IPS DF 6.9 (cell line): ENCODE results near the gene WDR86.

Source experiments
- DNase-seq: peaks from one replicate; pipeline ENCODE4 v3.0.0-alpha.2; 2013; ENCODE audit warnings: low read depth, low spot score
- H3K27ac ChIP-seq: one replicate; pipeline ENCODE4 v1.5.1; 2013; ENCODE audit warnings: low read length, control low read depth
- H3K27me3 ChIP-seq: 2 replicates; pipeline ENCODE4 v1.6.1; 2013; ENCODE audit warnings: mild to moderate bottlenecking, low read length; ENCODE audit not compliant: control insufficient read depth, insufficient read depth
- H3K36me3 ChIP-seq: 2 replicates; pipeline ENCODE4 v1.6.1; 2013; ENCODE audit warnings: low read length; ENCODE audit not compliant: control insufficient read depth, insufficient read depth
- H3K4me1 ChIP-seq: 2 replicates; pipeline ENCODE4 v1.6.1; 2013; ENCODE audit warnings: low read length; ENCODE audit not compliant: control insufficient read depth, insufficient read depth
- H3K4me3 ChIP-seq: 2 replicates; pipeline ENCODE4 v1.5.1; 2013; ENCODE audit warnings: mild to moderate bottlenecking, low read length
- H3K9me3 ChIP-seq: 2 replicates; pipeline ENCODE4 v1.6.1; 2013; ENCODE audit warnings: low read length, inconsistent platforms; ENCODE audit not compliant: control insufficient read depth, insufficient read depth
- WGBS: extraction: QIAGEN DNeasy Blood & Tissue Kit; methylation state at CpG from one replicate; pipeline ENCODE4 v1.1.7; 2013; ENCODE audit warnings: mixed read lengths, missing lambda C conversion rate; ENCODE audit not compliant: insufficient read length, insufficient coverage; 5-methylcytosine and 5-hydroxymethylcytosine counted together

The WDR86 gene

GRCh38 chr7:151439855-151440798, 30.3 kb upstream of the WDR86 start, which contains the start of gene CRYGN:
CRYGN (minus strand) TSS chr7:151440141; CDS start chr7:151439917, 224 bp downstream.
- Histone ChIP-seq H3K4me1 (peaks cover 3% of the 10 kb centered on the region; the same call in 1 of the 2 replicates), H3K9me3 (no peaks in the 10 kb centered on the region), H3K27me3 (no peaks in the 10 kb centered on the region), H3K36me3 (no peaks in the 10 kb centered on the region), H3K27ac (no peak within 1 kb of the TSS), H3K4me3 (peak within 1 kb of the TSS; percentile 46; the same call in 1 of the 2 replicates)
- WGBS = no CpG with 5 or more reads among the region's 51 CpGs
- DNase-seq = no peak

GRCh38 chr7:151438864-151439601, 29.2 kb upstream of the WDR86 start:
- H3K4me3 ChIP-seq = no peak overlapping the region; the same call in 1 of the 2 replicates
- no peaks in the 10 kb centered on the region for H3K36me3 ChIP-seq
- H3K4me1 ChIP-seq = peaks cover 3% of the 10 kb centered on the region; the same call in 1 of the 2 replicates
- H3K27me3 ChIP-seq = no peaks in the 10 kb centered on the region
- no peaks in the 10 kb centered on the region for H3K9me3 ChIP-seq
- H3K27ac ChIP-seq = no peak overlapping the region
- DNase-seq = no peak
- no CpG with 5 or more reads among the region's 17 CpGs for WGBS

GRCh38 chr7:151437866-151438516, 28.2 kb upstream of the WDR86 start:
- no peak for DNase-seq
- H3K27ac ChIP-seq = no peak overlapping the region
- no CpG with 5 or more reads among the region's 23 CpGs for WGBS
- H3K27me3 ChIP-seq = no peaks in the 10 kb centered on the region
- no peaks in the 10 kb centered on the region for H3K36me3 ChIP-seq
- H3K9me3 ChIP-seq = no peaks in the 10 kb centered on the region
- no peak overlapping the region for H3K4me3 ChIP-seq
- peaks cover 3% of the 10 kb centered on the region; the same call in 1 of the 2 replicates for H3K4me1 ChIP-seq

GRCh38 chr7:151437159-151437553, 27.3 kb upstream of the WDR86 start:
- Histone ChIP-seq H3K36me3 (no peaks in the 10 kb centered on the region), H3K27me3 (no peaks in the 10 kb centered on the region), H3K4me1 (peaks cover 3% of the 10 kb centered on the region; the same call in 1 of the 2 replicates), H3K4me3 (no peak overlapping the region), H3K9me3 (no peaks in the 10 kb centered on the region), H3K27ac (no peak overlapping the region)
- WGBS = no CpG with 5 or more reads among the region's 13 CpGs
- DNase-seq = no peak

GRCh38 chr7:151436446-151437158, 26.8 kb upstream of the WDR86 start:
- peaks cover 3% of the 10 kb centered on the region; the same call in 1 of the 2 replicates for H3K4me1 ChIP-seq
- H3K27ac ChIP-seq = no peak overlapping the region
- no peaks in the 10 kb centered on the region for H3K9me3 ChIP-seq
- H3K4me3 ChIP-seq = no peak overlapping the region
- H3K27me3 ChIP-seq = no peaks in the 10 kb centered on the region
- no CpG with 5 or more reads among the region's 9 CpGs for WGBS
- DNase-seq = no peak
- no peaks in the 10 kb centered on the region; the same call in 1 of the 2 replicates for H3K36me3 ChIP-seq

GRCh38 chr7:151435971-151436370, 26.1 kb upstream of the WDR86 start:
- DNase-seq = no peak
- WGBS = no CpG with 5 or more reads among the region's 15 CpGs
- H3K27me3 ChIP-seq = no peaks in the 10 kb centered on the region
- H3K4me3 ChIP-seq = no peak overlapping the region
- no peak overlapping the region for H3K27ac ChIP-seq
- no peaks in the 10 kb centered on the region; the same call in 1 of the 2 replicates for H3K36me3 ChIP-seq
- H3K9me3 ChIP-seq = no peaks in the 10 kb centered on the region
- H3K4me1 ChIP-seq = peaks cover 3% of the 10 kb centered on the region; the same call in 1 of the 2 replicates

- H3K27ac ChIP-seq = no peak overlapping the region
- no peaks in the 10 kb centered on the region; the same call in 1 of the 2 replicates for H3K36me3 ChIP-seq
- no peaks in the 10 kb centered on the region; the same call in 1 of the 2 replicates for H3K4me1 ChIP-seq
- WGBS = no CpG with 5 or more reads among the region's 20 CpGs
- no peak for DNase-seq
- no peaks in the 10 kb centered on the region for H3K9me3 ChIP-seq
- no peaks in the 10 kb centered on the region for H3K27me3 ChIP-seq
- no peak overlapping the region for H3K4me3 ChIP-seq
Measured at GRCh38 chr7:151435103-151435916, 25.5 kb upstream of the WDR86 start.

GRCh38 chr7:151434549-151434948, 24.7 kb upstream of the WDR86 start:
- H3K4me3 ChIP-seq = no peak overlapping the region
- H3K27me3 ChIP-seq = no peaks in the 10 kb centered on the region
- no peaks in the 10 kb centered on the region for H3K9me3 ChIP-seq
- no peak overlapping the region for H3K27ac ChIP-seq
- H3K36me3 ChIP-seq = no peaks in the 10 kb centered on the region; the same call in 1 of the 2 replicates
- H3K4me1 ChIP-seq = peaks cover 5% of the 10 kb centered on the region
- DNase-seq = no peak
- WGBS = no CpG with 5 or more reads among the region's 4 CpGs

- peaks cover 9% of the 10 kb centered on the region for H3K4me1 ChIP-seq
- no CpG with 5 or more reads among the region's 15 CpGs for WGBS
Measured at GRCh38 chr7:151433721-151434400, 24.0 kb upstream of the WDR86 start.

More at GRCh38 chr7:151433721-151434400, 24.0 kb upstream of the WDR86 start:
- no peak overlapping the region for H3K27ac ChIP-seq
- H3K36me3 ChIP-seq = no peaks in the 10 kb centered on the region; the same call in 1 of the 2 replicates
- H3K9me3 ChIP-seq = no peaks in the 10 kb centered on the region
- H3K27me3 ChIP-seq = no peaks in the 10 kb centered on the region
- H3K4me3 ChIP-seq = no peak overlapping the region
- no peak for DNase-seq
